ENCODE data around the gene SOCS7.

DNA sequence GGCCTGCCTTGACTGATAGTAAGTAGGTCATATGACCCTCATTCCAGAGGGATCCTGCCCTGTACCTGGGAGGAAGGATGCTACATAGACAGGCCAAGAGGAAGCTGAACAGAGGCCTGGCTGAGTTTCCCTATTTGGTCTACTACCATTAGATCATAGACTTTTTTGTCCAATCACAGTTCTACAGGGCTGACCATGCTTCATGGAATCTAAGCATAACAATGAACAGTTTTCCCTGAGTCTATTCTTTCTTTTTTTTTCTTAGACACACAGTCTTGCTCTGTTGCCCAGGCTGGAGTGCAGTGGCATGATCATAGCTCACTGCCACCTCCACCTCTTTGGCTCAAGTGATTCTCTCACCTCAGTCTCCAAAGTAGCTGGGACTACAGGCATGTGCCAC, 11.8 kb upstream of the SOCS7 start:
- TF ChIP-seq CTCF (IDR thresholded peaks at IDR 0.05) (no peak), EZH2 (IDR thresholded peaks at IDR 0.05) (no peak), EZH2phosphoT487 (IDR thresholded peaks at IDR 0.05) (no peak)

Data from neural progenitor cell (in vitro differentiated cells).